GM19324 (cell line): Measurements from ENCODE around the gene PPIB.

ENCODE experiments used
- ATAC-seq: cut with Tn5 transposase; IDR thresholded peaks from one replicate; pipeline ENCODE4 v1.9.1; 2021; ENCODE audit warnings: mild to moderate bottlenecking, moderate library complexity; ENCODE audit not compliant: unreplicated experiment, low FRiP score

Gene PPIB

GRCh38 chr15:64158363-64159134 lies 4.3 kb downstream of the PPIB start:
- no peak for ATAC-seq

- ATAC-seq = no peak
These were observed 5.2 kb downstream of the PPIB start for GRCh38 chr15:64157599-64158125.

GRCh38 chr15:64156652-64157331 lies 6.0 kb downstream of the PPIB start:
- no peak for ATAC-seq

- no peak for ATAC-seq
These were observed 6.8 kb downstream of the PPIB start for GRCh38 chr15:64155802-64156651.

- peak; percentile 51 for ATAC-seq
These were observed 9.1 kb downstream of the PPIB start for GRCh38 chr15:64153480-64154367.

- ATAC-seq = peak; percentile 13
These were observed 10.1 kb downstream of the PPIB start for GRCh38 chr15:64152507-64153387.

- peak; percentile 6 for ATAC-seq
These were observed 10.9 kb downstream of the PPIB start, which contains the start of gene SNX22 for GRCh38 chr15:64151727-64152506. Gene SNX22, plus strand, starts transcription at chr15:64151731. Its CDS starts 45 bp downstream, at chr15:64151776.

GRCh38 chr15:64149893-64150578 lies 12.8 kb downstream of the PPIB start:
- ATAC-seq = no peak

GRCh38 chr15:64149424-64149823 lies 13.4 kb downstream of the PPIB start:
- no peak for ATAC-seq

GRCh38 chr15:64148581-64148980 lies 14.2 kb downstream of the PPIB start:
- no peak for ATAC-seq

- no peak for ATAC-seq
These were observed 14.7 kb downstream of the PPIB start for GRCh38 chr15:64148168-64148567.

- no peak for ATAC-seq
These were observed 15.7 kb downstream of the PPIB start for GRCh38 chr15:64146885-64147681.

- no peak for ATAC-seq
These were observed 16.3 kb downstream of the PPIB start for GRCh38 chr15:64146520-64146884.

GRCh38 chr15:64146041-64146440 lies 16.8 kb downstream of the PPIB start:
- no peak for ATAC-seq

GRCh38 chr15:64144565-64145281 lies 18.1 kb downstream of the PPIB start:
- peak; percentile 54 for ATAC-seq

GRCh38 chr15:64144192-64144564 lies 18.6 kb downstream of the PPIB start:
- ATAC-seq = no peak
